SJSA1 (cell line): ENCODE data around the gene STXBP1. TPM values are rescaled to one million over a fixed set of nuclear protein-coding genes. Genes with fewer than 3 reads are reported as not detected.

Source experiments
- DNase-seq, 2 experiments: peaks; one replicate each; pipeline ENCODE4 v3.0.0-alpha.2; 2015 to 2020; ENCODE audit warnings: low spot score in 2 of 2, low read depth in 1 of 2
- H3K27ac ChIP-seq: fragments of 250-450 bp; sonication (Bioruptor Pico); 2 replicates; pipeline ENCODE4 v1.5.1; 2020; ENCODE audit warnings: mild to moderate bottlenecking, moderate library complexity
- H3K27me3 ChIP-seq: fragments of 250-450 bp; sonication (Bioruptor Pico); replicated peaks from 2 replicates; pipeline ENCODE4 v1.5.1; 2020; ENCODE audit warnings: mild to moderate bottlenecking, moderate library complexity
- H3K36me3 ChIP-seq: fragments of 250-450 bp; sonication (Bioruptor Pico); 2 replicates; pipeline ENCODE4 v1.5.1; 2020; ENCODE audit warnings: mild to moderate bottlenecking
- H3K4me1 ChIP-seq: fragments of 250-450 bp; sonication (Bioruptor Pico); replicated peaks from 2 replicates; pipeline ENCODE4 v1.6.1; 2021; ENCODE audit warnings: mild to moderate bottlenecking
- H3K4me3 ChIP-seq: fragments of 250-450 bp; sonication (Bioruptor Pico); 2 replicates; pipeline ENCODE4 v1.5.1; 2020; ENCODE audit warnings: mild to moderate bottlenecking
- H3K9me3 ChIP-seq: fragments of 250-450 bp; sonication (Bioruptor Pico); replicated peaks from 2 replicates; pipeline ENCODE4 v1.5.1; 2020; ENCODE audit warnings: mild to moderate bottlenecking
- total RNA-seq: library from RNA; depleted of rRNA; stranded (reverse); fragments of >200 nt; shearing (Covaris generic); gene quantifications from 2 replicates; pipeline ENCODE4 v1.2.3, GENCODE V29; 2014

STXBP1 gene
- total RNA-seq, 1 experiment from 2014 or later: 18.4 TPM

DNA sequence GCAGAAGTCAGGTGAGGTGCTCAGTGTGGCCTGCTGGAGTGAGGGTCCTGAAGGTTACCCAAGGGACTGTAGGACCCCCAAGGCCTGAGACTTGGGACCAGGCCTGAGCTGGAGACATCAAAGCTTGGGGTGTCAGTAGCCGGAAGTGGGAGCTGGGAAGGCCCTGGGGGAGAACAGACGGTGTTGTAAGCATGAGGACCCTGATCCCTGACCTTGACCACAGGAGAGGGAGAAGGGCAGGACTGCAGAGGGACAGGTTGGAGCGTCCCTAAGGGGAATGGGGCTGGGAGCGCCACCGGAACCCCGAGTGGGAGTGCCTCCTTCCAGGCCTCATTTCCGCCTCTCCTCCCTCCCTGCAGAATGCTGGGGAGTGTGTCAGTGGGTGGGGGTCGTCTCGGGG lies 104.3 kb downstream of the STXBP1 start:
- peak in 1 of 2 experiments; percentile 28 for DNase-seq
- H3K9me3 ChIP-seq: no peaks in the 10 kb centered on the region
- peaks cover 7% of the 10 kb centered on the region; the same call in 1 of the 2 replicates for H3K36me3 ChIP-seq
- H3K27me3 ChIP-seq: no peaks in the 10 kb centered on the region
- peak overlapping the region; percentile 54 for H3K27ac ChIP-seq
- peaks cover 24% of the 10 kb centered on the region for H3K4me1 ChIP-seq
- H3K4me3 ChIP-seq: no peak overlapping the region

GRCh38 chr9:127717766-127718165 lies 105.7 kb downstream of the STXBP1 start:
- H3K27me3 ChIP-seq: no peaks in the 10 kb centered on the region
- no peaks in the 10 kb centered on the region for H3K9me3 ChIP-seq
- peaks cover 7% of the 10 kb centered on the region; the same call in 1 of the 2 replicates for H3K36me3 ChIP-seq
- no peak overlapping the region for H3K27ac ChIP-seq
- H3K4me3 ChIP-seq: no peak overlapping the region
- DNase-seq: no peak
- H3K4me1 ChIP-seq: peaks cover 33% of the 10 kb centered on the region

DNA sequence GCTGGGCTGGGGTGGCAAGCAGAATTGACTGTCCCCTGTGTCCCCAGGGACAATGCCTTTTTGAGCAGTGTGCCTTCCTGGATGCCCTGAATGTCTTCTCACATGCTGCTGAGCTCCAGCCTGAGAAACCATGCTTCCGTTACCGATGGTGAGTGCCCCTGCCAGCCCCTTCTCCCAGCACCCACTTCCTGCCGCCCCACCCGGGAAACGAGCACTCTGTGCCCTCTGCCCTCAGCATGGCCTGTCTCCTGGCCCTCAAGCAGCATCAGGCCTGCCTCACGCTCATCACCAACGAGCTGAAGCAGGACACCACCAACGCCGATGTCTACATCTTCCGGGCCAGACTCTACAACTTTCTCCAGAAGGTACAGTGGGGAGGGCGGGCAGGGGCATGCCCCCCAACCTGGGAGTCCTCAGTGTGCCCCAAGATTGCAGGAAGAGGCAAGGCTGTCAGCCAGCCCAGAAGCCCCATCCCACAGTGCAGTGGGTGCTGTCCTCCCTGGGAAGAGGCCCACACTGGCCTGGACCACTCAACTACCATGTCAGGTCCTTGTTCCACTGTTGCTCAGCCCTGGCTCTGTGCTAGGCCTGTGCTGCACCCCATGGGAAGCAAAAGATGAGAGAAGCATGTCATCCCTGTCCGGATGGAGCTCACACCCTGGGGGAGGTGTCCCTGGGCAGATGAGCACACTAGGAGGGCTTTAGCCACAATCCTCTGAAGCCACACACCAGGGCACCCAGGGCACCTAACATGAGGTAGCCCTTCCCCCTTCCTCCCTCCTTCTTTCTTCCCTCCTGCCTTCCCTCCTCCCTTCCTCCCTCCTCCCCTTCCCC lies 108.2 kb downstream of the STXBP1 start:
- Histone ChIP-seq H3K27ac (no peak overlapping the region), H3K36me3 (no peaks in the 10 kb centered on the region; the same call in 1 of the 2 replicates), H3K4me1 (peaks cover 27% of the 10 kb centered on the region), H3K4me3 (no peak overlapping the region), H3K27me3 (no peaks in the 10 kb centered on the region), H3K9me3 (no peaks in the 10 kb centered on the region)
- DNase-seq: no peak

DNA sequence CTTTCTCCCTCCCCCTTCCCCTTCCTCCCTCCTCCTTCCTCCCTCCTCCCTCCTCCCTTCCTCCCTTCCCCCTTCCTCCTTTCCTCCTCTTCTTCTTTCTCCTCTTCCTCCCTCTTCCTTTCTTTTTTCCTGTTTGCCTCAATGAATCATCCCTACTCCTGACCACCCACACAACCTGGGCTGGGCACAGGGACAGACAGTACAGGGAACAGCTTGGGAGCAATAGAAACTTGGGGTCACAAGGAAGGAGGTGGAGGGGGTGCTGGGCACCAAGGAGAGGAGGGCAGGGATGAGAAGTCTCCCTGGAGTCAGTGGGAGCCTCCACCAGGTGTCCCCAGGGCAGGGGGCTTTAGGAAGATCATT lies 108.8 kb downstream of the STXBP1 start:
- no peaks in the 10 kb centered on the region for H3K9me3 ChIP-seq

DNA sequence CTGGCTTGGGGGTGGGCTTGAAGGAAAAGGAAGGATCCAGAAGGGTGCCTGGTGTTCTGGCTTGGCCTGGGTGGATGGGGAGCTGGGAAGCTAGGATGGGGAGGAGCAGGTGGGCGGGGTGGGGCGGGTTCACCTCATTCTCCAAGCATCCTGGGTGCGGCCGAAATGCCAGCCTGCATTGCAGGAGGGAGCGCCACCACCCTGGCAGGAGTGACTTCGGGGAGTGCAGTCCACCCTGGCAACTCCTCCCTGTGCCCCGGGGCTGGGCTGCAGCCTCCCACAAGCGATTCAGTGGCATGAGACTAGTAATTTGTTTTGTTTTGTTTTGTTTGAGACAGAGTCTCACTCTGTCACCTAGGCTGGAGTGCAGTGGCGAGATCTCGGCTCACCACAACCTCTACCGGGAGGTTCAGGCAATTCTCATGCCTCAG lies 109.3 kb downstream of the STXBP1 start:
- H3K27ac ChIP-seq: 0 out of 2 replicates have a peak overlapping the region, but pooled peaks have one; percentile 42
- H3K4me1 ChIP-seq: peaks cover 21% of the 10 kb centered on the region
- H3K4me3 ChIP-seq: no peak overlapping the region
- no peaks in the 10 kb centered on the region for H3K9me3 ChIP-seq
- no peaks in the 10 kb centered on the region for H3K27me3 ChIP-seq
- no peaks in the 10 kb centered on the region for H3K36me3 ChIP-seq
- peak in 1 of 2 experiments; percentile 20 for DNase-seq

More for the DNA sequence above, 108.8 kb downstream of the STXBP1 start:
- H3K4me1 ChIP-seq: peaks cover 26% of the 10 kb centered on the region
- no peaks in the 10 kb centered on the region for H3K27me3 ChIP-seq
- DNase-seq: no peak
- 0 out of 2 replicates have a peak overlapping the region, but pooled peaks have one; percentile 42 for H3K27ac ChIP-seq
- H3K4me3 ChIP-seq: no peak overlapping the region
- no peaks in the 10 kb centered on the region for H3K36me3 ChIP-seq

- H3K27me3 ChIP-seq: no peaks in the 10 kb centered on the region
- H3K36me3 ChIP-seq: no peaks in the 10 kb centered on the region
These were observed 110.1 kb downstream of the STXBP1 start for GRCh38 chr9:127722055-127722745.

DNA sequence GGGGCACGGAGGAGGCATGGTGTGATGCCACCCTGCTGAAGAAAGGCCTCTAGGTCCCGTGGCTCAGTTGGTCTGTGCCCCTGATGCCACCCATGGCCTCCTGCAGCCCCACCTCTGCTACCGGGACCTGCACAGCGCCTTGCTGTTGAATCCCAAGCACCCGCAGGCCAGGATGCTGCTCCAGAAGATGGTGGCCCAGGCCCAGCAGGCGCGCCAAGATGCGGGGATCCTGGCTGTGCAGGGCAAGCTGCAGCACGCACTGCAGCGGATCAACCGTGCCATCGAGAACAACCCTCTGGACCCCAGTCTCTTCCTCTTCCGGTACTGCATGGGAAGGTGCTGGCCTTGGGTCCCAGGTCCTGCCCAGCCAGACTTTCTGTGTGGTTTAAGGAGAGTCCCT lies 110.9 kb downstream of the STXBP1 start:
- no peak for DNase-seq
- no peaks in the 10 kb centered on the region for H3K27me3 ChIP-seq
- H3K4me3 ChIP-seq: no peak overlapping the region
- no peak overlapping the region for H3K27ac ChIP-seq
- no peaks in the 10 kb centered on the region for H3K36me3 ChIP-seq
- peaks cover 21% of the 10 kb centered on the region for H3K4me1 ChIP-seq
- H3K9me3 ChIP-seq: no peaks in the 10 kb centered on the region

More at GRCh38 chr9:127722055-127722745, 110.1 kb downstream of the STXBP1 start:
- H3K27ac ChIP-seq: no peak overlapping the region
- H3K9me3 ChIP-seq: no peaks in the 10 kb centered on the region
- H3K4me3 ChIP-seq: no peak overlapping the region
- H3K4me1 ChIP-seq: peaks cover 21% of the 10 kb centered on the region
- no peak for DNase-seq

GRCh38 chr9:127723444-127723843 lies 111.4 kb downstream of the STXBP1 start:
- Histone ChIP-seq H3K4me3 (no peak overlapping the region), H3K4me1 (peaks cover 21% of the 10 kb centered on the region), H3K36me3 (no peaks in the 10 kb centered on the region), H3K27ac (no peak overlapping the region), H3K9me3 (no peaks in the 10 kb centered on the region), H3K27me3 (no peaks in the 10 kb centered on the region)
- DNase-seq: no peak

GRCh38 chr9:127724012-127724411 lies 111.9 kb downstream of the STXBP1 start:
- DNase-seq: no peak
- H3K27ac ChIP-seq: no peak overlapping the region
- H3K27me3 ChIP-seq: no peaks in the 10 kb centered on the region
- no peaks in the 10 kb centered on the region for H3K36me3 ChIP-seq
- no peak overlapping the region for H3K4me3 ChIP-seq
- H3K4me1 ChIP-seq: peaks cover 21% of the 10 kb centered on the region
- no peaks in the 10 kb centered on the region for H3K9me3 ChIP-seq

DNA sequence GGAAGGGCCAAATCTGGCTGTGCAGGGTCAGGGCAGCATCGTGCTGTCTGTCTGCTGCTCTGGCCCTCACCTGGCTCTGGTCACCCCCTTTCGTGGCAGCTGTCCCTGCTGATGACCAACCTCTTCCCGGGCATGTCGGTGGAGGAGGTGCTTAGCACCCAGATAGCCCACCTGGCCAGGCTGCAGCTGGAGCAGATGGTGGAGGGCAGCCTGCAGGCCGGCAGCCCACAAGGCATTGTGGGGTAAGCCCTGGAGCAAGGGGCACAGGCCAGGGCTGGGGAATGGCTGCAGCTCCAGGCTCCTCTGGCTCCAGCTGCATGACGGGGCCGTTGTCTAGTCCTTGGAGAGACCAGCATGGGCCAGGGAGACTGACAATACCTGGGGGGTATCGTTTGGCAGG lies 114.8 kb downstream of the STXBP1 start:
- H3K4me3 ChIP-seq: no peak overlapping the region
- H3K27ac ChIP-seq: no peak overlapping the region
- DNase-seq: no peak
- peaks cover 6% of the 10 kb centered on the region for H3K36me3 ChIP-seq
- H3K9me3 ChIP-seq: no peaks in the 10 kb centered on the region
- H3K4me1 ChIP-seq: peaks cover 28% of the 10 kb centered on the region
- H3K27me3 ChIP-seq: no peaks in the 10 kb centered on the region

DNA sequence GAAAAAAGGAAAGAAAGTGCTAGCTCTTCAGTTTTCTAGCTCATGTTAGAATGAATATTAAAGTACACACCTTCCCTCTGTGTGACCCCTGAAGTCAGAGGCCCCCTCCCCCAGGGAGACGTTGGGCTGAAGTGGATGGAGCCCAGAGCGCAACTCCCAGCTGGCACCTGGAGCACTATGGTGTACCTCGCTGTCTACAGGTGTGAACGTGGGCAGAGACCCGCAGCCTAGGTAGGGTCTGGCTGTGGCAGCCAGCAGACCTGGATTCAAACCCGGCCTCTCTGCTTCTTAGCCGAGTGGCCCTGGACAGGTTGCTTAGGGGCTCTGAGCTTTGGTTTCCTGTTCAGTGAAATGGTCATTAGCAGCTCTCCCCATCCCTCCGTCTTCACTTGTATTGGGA lies 116.7 kb downstream of the STXBP1 start:
- Histone ChIP-seq H3K9me3 (no peaks in the 10 kb centered on the region), H3K27ac (no peak overlapping the region), H3K36me3 (peaks cover 24% of the 10 kb centered on the region), H3K4me3 (no peak overlapping the region), H3K4me1 (peaks cover 43% of the 10 kb centered on the region), H3K27me3 (no peaks in the 10 kb centered on the region)
- no peak for DNase-seq

GRCh38 chr9:127729522-127730256 lies 117.6 kb downstream of the STXBP1 start:
- DNase-seq: no peak
- H3K4me1 ChIP-seq: peaks cover 52% of the 10 kb centered on the region
- peaks cover 29% of the 10 kb centered on the region for H3K36me3 ChIP-seq
- H3K27ac ChIP-seq: peak overlapping the region; percentile 73
- no peaks in the 10 kb centered on the region for H3K9me3 ChIP-seq
- H3K4me3 ChIP-seq: no peak overlapping the region
- no peaks in the 10 kb centered on the region for H3K27me3 ChIP-seq

GRCh38 chr9:127730262-127730661 lies 118.2 kb downstream of the STXBP1 start:
- no peak overlapping the region for H3K4me3 ChIP-seq
- H3K9me3 ChIP-seq: no peaks in the 10 kb centered on the region
- peak overlapping the region; percentile 73 for H3K27ac ChIP-seq
- peaks cover 55% of the 10 kb centered on the region for H3K4me1 ChIP-seq
- no peaks in the 10 kb centered on the region for H3K27me3 ChIP-seq
- no peak for DNase-seq
- H3K36me3 ChIP-seq: peaks cover 29% of the 10 kb centered on the region
